GM03348 (cell line): ENCODE results near the gene NOXA1.
A peak's percentile ranks its signal among the peaks of the same experiment; 100 is the strongest.
"Not testable (repeated sequence)": the region's sequence is repeated elsewhere in the genome, so short reads cannot be mapped to it uniquely, and the experiment has no call there.

ENCODE experiments used
- DNase-seq: peaks from one replicate; pipeline ENCODE4 v3.0.0; 2012; ENCODE audit warnings: low spot score

Gene NOXA1

GRCh38 chr9:137439158-137439714 is 16.0 kb downstream of the NOXA1 start:
- DNase-seq, result no peak

- DNase-seq, result no peak
Observed at GRCh38 chr9:137441289-137441934, 18.2 kb downstream of the NOXA1 start, which contains the start of gene ENTPD8. TSS of gene ENTPD8 (minus strand) at chr9:137441357. CDS start at chr9:137438285, 3,072 bp downstream.

GRCh38 chr9:137441935-137442321 is 18.7 kb downstream of the NOXA1 start:
- DNase-seq, result no peak

GRCh38 chr9:137444106-137444790 is 21.1 kb downstream of the NOXA1 start:
- DNase-seq, result no peak

- DNase-seq, result peak; percentile 88
Observed at GRCh38 chr9:137445275-137445807, 22.1 kb downstream of the NOXA1 start.

- no peak for DNase-seq
Observed at GRCh38 chr9:137445930-137446431, 22.8 kb downstream of the NOXA1 start.

GRCh38 chr9:137446851-137447471 is 23.8 kb downstream of the NOXA1 start:
- peak; percentile 67 for DNase-seq

GRCh38 chr9:137447722-137448601 is 24.8 kb downstream of the NOXA1 start:
- no peak for DNase-seq

- DNase-seq, result no peak
Observed at GRCh38 chr9:137448602-137448962, 25.4 kb downstream of the NOXA1 start.

GRCh38 chr9:137449081-137449844 is 26.1 kb downstream of the NOXA1 start:
- DNase-seq, result no peak

- DNase-seq, result no peak
Observed at GRCh38 chr9:137449931-137450538, 26.8 kb downstream of the NOXA1 start.

GRCh38 chr9:137450539-137451222 is 27.5 kb downstream of the NOXA1 start:
- DNase-seq, result not testable (repeated sequence)

GRCh38 chr9:137451264-137452005 is 28.2 kb downstream of the NOXA1 start:
- DNase-seq, result not testable (repeated sequence)

- DNase-seq, result no peak
Observed at GRCh38 chr9:137452006-137452760, 29.0 kb downstream of the NOXA1 start.

- no peak for DNase-seq
Observed at GRCh38 chr9:137452761-137453642, 29.8 kb downstream of the NOXA1 start.

- DNase-seq, result peak; percentile 89
Observed at GRCh38 chr9:137453643-137454081, 30.5 kb downstream of the NOXA1 start.

- peak; percentile 40 for DNase-seq
Observed at GRCh38 chr9:137454145-137454596, 31.0 kb downstream of the NOXA1 start.
